ENCODE results near the gene SH2D4B.

DNA sequence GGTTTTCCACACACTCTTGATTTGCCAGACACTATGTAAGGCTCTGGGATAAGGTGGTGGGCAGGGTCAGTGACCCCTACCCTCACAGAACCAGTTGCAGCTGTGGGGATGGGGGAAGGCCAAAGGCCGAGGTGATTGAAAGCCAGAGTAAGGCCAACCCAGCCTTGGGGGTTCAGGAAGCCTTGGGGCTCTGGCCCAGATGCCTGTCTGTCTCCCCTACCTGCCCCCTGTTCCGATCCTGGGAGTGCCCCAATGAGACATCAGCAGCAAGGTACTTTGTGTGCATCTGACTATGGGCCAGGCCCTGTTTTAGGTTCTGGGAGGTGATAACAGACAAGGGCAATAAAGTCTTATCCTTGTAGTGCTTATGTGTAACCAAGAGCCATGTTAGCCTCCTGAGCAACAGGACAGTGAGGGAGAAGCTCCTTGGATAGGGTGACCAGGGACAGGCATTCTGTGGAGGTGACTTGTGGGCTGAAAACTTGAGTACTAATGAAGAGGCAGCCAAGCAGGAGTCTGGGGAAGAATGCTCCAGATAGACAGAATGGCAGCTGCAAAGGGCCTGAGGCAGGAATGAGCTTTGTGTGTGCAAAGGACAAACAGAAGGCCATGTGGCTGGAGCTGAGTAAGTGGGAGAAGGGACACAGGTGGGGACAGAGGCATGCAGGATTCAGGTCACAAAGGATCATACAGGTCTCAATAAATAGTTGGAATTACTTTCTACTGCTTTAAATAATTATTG is 48.2 kb upstream of the SH2D4B start:
- TF ChIP-seq, protein P1, sequence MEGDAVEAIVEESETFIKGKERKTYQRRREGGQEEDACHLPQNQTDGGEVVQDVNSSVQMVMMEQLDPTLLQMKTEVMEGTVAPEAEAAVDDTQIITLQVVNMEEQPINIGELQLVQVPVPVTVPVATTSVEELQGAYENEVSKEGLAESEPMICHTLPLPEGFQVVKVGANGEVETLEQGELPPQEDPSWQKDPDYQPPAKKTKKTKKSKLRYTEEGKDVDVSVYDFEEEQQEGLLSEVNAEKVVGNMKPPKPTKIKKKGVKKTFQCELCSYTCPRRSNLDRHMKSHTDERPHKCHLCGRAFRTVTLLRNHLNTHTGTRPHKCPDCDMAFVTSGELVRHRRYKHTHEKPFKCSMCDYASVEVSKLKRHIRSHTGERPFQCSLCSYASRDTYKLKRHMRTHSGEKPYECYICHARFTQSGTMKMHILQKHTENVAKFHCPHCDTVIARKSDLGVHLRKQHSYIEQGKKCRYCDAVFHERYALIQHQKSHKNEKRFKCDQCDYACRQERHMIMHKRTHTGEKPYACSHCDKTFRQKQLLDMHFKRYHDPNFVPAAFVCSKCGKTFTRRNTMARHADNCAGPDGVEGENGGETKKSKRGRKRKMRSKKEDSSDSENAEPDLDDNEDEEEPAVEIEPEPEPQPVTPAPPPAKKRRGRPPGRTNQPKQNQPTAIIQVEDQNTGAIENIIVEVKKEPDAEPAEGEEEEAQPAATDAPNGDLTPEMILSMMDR (IDR thresholded peaks at IDR 0.05): no peak
- TF ChIP-seq POLR2A (IDR thresholded peaks at IDR 0.05): no peak
- no peak for TF ChIP-seq POLR2AphosphoS5 (IDR thresholded peaks at IDR 0.05)

Data from sigmoid colon (tissue), 4 donors.